ENCODE data around the gene DRAXIN.

Gene DRAXIN

DNA sequence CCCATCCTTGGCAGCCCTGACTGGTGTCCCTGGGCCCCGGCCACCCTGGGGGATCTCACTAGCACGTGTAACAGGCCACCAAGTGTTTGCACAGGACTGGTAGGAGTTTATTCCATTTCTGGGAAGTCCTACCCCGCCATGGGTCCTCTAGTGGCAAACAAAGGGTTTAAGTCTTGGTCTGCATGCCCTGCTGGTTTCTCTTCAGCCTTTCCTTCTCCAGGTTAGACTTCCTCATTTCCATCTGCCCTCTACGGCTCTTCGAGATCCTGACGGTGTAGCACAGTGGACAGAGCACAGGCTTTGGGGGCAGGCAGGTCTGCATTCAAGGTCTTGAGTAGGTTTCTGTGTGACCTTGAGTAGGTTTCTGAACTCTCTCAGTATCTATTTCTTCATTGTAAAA lies 47.3 kb downstream of the DRAXIN start:
- no peak for DNase-seq (ENCODE audit: low spot score)

DNA sequence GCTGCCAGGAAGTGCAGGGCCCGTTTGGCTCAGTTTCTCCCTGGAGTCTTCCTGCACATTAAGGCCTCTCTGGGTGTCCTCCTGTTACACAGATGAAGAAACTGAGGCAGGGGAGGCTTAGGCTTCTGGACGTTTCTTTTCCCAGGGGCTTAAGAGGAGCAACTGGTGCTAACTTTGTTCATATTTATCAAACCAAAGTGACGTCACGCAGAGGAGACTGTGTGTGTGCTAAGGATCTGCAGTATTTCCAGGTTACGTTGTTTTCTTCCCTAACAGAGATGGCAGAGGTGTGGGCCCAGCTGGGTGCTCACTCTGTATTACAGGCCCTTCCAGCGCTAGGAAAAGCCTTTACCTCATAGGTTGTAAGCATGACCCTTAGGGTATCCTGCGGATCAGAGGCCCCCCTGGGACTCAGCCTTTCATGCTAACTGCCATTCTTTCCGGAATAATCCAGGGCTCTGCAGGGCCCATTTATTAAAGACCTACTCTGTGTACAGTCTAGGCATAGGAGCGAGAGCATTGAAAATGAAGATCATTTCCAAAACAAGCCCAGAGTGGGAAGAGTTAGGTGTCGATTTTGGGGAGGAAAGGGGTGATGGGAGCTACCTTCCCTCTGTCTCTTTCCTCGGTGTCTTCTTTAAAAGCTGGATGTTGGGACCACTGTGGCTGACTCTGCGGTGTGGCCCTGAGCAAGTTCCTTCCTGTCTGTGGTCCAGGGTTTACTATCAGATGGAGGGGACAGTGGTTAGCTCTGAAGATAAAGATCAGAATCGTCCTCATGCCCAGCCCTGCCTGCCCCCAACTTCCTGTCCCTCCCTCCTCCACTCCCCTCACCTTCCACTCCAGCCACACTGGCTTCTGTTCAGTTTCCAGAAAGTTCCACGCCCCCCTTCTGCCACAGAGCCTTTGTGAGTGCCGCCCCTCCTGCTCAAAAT lies 49.0 kb downstream of the DRAXIN start:
- DNase-seq (ENCODE audit: low spot score), result no peak

DNA sequence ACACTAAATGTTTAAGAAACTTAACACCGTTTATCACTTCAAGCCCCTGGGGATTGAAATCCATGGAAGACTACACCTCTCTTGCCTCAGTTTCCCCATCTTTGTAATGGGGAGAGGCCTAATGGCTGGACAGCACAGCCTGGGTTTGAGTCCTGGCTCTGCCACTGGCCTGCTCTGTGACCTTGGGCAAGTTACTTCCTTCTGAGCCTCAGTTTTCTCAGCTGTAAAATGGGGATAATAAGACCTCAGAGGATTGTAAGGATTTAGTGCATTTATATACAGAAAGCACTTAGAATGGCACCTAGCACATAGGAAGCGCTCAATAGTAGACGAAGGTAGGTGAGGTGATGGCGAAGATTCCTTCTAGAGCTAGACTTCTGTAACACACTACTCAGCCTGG lies 50.0 kb downstream of the DRAXIN start:
- DNase-seq (ENCODE audit: low spot score), result no peak

DNA sequence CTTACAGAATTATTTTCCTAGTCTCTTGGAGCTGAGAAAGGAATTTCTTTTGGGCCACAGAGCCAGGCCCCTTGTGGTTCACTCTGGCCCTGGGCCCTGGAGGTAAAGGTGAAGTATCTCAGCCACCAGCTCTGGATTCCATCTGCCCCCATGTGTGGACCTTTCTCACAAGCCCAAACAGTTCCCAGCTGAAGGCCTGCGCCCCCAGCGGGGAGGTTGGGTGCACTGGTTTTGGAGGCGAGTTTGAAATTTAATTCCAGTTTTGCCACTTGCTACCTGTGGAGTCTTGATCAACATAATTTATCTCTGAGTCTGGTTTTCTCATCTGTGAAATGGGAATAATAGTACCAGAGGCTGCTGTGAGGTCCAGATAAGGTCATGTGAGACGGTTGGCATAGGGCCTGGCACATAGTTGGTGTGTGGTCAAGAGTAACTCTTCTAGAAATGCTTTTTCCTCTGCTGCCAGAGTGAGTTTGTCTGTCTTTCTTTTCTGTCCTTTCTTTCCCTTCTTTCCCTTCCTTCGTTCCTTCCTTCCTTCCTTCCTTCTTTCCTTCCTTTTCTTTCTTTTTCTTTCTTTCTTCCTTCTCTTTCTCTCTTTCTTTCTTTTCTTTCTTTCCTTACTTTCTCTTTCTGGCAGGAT lies 50.5 kb downstream of the DRAXIN start:
- DNase-seq (ENCODE audit: low spot score), result no peak

DNA sequence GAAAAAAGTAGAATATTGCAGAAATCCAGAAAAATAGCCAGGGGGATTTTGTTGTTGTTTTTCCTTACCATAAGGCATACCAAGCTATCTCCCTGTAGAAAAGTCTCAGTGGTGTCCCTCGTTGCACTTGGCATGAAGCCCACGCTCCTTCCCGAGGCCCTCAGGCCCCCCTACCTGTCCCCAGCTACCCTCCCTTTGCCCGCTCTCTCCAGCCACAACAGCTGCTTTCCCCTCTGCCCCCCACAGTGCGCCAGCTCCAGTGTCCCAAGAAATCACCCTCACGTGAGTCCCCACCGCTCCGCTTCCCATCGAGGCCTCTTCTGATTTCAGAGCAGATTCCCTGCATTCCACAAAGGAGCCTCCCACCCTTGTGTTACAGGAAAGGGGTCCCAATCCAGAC lies 52.8 kb downstream of the DRAXIN start:
- DNase-seq (ENCODE audit: low spot score), result no peak

DNA sequence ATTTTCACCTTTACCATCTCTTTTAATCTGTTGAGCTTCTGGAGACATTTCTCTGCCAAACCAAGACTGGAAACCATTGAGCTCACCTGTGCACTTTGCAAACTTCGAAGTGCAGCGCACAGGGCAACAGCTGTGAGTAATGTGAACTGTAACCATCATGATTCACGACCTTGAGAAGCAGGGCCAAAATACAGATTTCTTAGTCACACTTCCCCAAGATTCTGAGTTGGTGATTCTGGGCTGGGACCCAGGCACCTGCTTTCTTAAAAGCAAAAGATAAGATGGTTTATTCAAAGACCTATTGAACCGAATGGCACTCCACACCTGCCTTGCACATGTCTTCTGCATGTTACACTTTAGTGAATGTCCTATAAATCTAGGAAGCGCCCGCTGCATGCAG lies 54.6 kb downstream of the DRAXIN start:
- no peak for DNase-seq (ENCODE audit: low spot score)

DNA sequence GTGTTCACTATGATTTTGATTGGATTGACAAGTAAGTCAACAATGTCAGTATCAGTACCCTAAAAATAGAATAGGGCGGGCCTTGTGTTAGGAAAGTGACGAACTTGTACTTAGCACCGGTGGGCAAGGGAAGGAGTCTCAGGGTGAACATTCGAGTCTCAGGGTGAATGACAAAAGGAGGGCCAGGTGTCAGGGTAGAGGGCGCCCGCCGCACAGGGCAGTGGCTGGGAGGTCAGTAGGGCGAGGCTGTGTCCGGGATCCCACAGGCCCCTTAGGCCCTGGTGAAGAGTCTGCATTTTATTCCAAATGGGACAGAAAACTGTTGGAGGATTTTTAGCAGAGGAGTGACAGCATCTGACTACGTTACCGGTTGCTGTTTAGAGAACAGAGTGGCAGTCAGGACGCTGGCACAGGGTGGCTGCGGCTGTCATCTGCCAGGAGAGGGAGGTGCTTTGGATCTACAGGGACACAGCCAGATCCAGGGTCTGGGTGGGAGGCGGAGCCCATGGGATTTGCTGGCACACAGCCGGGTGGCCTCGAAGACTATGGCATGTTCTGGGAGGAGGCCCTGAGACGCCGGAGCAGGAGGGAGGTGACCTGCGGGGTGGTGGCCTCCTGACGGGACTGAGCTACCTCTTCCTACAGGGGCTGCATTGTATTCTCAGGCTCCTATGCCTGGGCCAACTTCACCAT lies 55.4 kb downstream of the DRAXIN start:
- DNase-seq (ENCODE audit: low spot score), result no peak

DNA sequence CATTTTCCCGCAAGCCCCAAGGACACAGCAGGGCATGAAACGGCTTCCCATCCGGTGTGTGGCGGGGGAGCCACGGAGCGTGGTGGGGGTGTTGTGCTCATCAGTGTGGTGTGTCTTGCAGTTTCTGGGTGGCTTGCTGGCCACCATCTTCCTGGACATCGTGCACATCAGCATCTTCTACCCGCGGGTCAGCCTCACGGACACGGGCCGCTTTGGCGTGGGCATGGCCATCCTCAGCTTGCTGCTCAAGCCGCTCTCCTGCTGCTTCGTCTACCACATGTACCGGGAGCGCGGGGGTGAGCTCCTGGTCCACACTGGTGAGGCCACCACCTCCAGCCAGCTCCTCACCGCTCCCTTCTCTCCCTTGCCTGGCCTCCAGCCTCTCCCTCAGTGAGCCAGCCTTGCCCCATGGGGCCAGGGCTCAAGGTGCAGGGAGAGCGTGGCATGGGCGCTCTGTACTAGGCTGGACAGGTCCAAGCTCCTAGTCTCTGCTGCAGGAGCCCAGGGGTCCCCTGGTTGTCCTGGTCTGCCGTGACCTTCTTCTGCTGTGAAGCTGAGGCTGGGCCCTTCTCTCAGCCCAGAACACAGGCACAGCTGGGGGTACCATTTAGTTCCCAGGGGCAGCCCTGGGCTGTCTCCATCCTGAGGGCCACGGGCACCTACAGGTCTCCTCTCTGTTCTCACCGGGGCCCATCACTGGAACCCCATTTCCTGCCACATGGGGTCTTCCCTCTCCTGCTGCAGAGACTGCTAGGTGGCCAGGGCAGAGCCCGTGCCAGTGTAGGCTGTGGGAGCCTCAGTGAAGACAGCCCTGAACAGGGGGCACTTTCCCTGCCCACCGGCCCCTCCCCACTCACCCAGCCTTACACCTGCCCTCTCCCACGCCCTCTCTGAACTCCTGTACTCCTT lies 57.0 kb downstream of the DRAXIN start:
- DNase-seq (ENCODE audit: low spot score), result no peak

DNA sequence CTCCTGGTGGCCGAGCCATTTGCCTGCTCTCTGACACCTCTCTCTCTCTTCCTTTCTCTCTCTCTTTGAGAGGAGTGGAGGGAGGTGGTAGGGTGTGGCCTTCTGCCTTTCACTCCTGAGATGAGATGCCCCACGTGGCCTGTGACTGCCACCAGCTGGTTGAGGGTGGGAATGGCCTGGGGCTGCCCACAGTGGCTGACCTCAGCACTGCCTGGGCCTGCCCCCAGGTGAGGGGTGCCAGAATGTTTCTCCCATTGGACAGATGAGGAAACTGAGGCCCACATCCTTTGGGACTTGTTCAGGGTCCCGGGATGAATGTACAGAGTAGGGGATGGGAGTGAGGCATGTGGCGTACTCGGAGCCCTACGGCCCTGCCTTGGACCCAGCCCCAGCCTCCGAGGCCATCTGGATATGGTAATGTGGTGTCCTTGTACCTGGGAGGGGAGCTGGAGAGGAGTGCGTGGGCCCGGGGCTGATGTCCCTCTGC lies 57.7 kb downstream of the DRAXIN start:
- DNase-seq (ENCODE audit: low spot score), result peak; percentile 73

DNA sequence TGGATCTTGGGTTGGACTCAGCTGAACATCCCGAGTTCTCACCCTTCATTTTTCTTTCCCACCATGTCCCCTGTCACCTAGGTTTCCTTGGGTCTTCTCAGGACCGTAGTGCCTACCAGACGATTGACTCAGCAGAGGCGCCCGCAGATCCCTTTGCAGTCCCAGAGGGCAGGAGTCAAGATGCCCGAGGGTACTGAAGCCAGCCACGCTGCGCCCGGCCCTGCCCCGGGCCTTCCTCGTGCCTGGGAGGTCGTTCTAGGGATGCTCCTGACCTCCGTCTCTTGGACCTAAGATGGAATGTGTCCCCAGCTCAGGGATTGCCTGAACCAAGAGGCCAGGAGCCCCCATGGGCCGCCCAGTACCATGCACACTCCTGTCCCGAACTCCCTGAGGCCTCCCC lies 58.5 kb downstream of the DRAXIN start:
- peak; percentile 8 for DNase-seq (ENCODE audit: low spot score)

DNA sequence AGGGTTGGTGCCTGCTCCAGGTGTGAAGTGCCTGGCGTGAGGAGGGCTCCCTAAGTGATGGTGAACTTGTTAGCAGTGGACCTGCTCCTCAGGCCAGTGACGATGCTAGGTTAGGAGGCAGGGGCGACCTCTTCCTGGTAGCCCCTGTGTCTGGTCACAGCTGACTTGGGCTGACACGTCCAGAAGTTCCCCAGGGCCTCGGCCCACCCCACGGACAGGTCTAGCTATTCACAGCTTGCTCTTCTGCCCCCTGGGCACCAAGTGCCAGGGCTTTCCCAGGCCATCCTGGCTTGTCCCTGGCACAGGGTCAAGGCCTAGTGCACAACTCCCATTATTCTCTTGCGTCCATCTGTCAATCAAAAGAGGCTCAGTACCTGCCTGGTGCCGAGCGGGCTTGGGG lies 59.6 kb downstream of the DRAXIN start:
- peak; percentile 8 for DNase-seq (ENCODE audit: low spot score)

DNA sequence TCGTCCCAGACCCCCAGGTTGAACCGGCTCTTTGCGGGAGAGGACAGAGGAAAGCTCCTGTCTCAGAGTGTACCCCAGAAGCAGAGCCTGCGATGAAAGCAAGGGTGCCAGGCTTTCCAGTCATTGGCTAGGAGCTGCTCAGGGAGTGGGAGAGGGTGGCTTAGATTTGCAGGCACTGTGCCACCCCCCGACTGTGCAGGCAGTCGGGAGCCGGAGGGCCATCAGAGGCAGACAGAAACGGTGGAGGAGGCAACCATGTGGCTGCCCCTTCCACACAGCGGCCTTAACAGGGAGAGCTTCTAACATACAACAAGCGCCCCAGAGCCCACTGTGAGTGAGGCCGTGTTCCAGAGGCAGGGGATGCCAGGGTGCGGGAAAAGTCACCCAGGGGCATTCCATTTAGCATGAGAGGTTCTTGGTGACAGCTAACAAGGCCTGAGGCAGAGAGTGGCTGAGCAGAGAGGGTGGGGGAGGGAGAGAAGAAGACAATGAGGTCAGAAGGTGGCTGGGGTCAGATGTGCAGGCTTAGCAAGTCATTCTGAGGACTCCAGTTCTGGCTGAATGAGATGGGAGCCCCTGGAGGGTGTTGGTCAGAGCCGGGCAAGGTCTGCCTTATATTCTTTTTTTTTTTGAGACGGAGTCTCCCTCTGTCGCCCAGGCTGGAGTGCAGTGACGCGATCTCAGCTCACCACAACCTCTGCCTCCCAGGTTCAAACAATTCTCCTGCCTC lies 61.0 kb downstream of the DRAXIN start:
- DNase-seq (ENCODE audit: low spot score), result no peak

DNA sequence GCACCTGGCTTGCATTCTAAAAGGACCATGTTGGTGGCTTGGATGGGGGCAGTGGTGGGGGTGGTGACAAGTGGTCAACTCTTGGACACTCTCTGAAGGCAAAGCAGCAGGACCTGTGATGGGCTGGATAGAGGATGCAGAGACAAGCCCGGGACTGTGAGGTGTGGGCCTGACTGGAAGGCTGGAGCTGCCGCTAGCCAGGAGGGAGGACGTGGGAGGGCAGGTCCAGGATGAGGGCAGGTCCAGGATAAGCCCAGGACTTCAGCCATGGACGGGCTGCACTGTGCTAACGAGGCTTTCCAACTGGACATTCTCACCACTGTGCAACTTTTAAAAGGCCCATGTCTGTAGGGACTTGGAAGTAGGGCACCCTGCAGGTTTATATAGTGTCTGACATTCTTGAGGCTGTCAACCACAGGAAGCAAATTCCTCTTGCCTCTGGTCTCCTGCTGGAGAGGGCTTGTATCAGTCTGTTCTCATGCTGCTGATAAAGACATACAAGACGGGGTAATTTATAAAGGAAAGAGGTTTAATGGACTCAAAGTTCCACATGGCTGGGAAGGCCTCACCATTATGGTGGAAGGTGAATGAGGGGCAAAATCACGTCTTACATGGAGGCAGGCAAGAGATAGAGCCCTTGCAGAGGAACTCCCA lies 62.2 kb downstream of the DRAXIN start:
- DNase-seq (ENCODE audit: low spot score), result no peak

DNA sequence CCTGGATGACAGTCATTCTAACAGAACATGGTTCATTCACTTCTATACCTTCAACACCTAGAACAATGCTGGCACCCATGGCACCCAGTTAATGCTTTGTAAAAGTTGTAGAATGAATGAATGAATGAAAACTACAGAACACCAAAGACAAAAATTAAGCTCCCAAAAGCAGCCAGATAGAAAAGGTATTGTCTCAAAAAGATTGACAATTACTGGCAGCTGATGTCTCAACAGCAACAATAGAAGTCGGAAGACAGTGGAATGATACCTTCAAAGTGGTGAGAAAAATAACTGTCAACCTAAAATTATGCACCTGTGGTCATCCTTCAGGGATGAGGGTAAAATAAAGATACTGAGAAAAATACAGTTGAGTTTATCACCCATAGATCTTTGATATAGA lies 65.5 kb downstream of the DRAXIN start:
- DNase-seq (ENCODE audit: low spot score), result no peak

DNA sequence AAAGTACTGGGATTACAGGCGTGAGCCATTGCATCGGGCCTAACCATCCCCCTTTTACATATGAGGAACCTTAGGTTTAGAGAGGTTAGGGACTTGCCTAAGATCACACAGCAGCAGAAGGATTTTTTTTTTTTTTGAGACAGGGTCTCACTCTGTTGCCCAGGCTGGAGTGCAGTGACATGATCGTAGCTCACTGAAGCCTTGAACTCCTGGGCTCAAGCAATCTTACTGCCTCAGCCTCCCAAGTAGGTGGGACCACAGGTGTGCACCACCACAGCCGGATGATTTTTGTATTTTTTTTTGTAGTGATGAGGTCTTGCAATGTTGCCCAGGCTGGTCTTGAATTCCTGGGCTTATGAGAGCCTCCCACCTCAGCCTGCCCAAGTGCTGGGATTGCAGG lies 68.3 kb downstream of the DRAXIN start:
- DNase-seq (ENCODE audit: low spot score), result no peak

DNA sequence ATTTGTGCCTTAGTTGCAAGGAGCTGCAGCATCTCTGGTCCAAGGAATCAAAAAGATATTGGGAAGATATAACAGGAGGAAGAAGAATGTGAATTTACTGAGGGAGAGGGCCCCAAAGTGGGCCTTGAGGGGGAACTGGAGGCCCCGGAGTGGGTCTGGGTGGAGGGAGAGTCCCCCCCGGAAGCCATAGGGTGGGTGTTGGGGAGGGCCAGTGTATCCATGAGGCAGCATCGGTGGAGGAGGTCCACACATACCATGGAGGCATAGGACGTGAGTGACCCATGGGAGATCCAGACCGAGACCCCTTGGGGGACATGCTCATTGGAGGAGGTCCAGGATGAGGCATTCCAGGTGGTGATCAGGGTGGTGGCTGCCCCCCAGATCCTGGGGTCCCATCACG lies 69.8 kb downstream of the DRAXIN start:
- no peak for DNase-seq (ENCODE audit: low spot score)

DNA sequence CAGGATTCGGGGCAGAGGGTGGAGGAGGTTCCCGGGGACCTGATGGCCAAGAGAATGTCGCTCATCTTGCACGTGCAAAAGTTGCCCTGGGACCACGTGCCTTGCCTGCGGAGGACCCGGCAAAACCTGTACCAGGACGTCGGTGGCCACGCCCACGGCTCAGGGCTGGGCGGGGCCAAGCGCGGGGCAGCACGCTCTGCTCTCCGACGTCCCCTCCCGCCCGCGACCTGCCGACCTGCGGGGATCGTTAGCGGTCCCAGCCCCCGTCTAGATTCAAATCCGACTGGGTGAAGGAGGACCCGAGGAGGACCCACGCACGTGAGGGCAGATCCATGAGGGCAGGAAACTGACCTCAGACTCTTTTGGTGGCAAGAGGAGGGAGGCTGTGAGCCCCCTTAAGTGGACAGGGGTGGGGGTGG lies 70.5 kb downstream of the DRAXIN start, which contains the start of gene C1orf167:
Gene C1orf167, plus strand, starts transcription at position 206 of the 419 bp plus-strand sequence. CDS start 2,208 bp downstream, outside the sequence.
- DNase-seq (ENCODE audit: low spot score), result no peak

DNA sequence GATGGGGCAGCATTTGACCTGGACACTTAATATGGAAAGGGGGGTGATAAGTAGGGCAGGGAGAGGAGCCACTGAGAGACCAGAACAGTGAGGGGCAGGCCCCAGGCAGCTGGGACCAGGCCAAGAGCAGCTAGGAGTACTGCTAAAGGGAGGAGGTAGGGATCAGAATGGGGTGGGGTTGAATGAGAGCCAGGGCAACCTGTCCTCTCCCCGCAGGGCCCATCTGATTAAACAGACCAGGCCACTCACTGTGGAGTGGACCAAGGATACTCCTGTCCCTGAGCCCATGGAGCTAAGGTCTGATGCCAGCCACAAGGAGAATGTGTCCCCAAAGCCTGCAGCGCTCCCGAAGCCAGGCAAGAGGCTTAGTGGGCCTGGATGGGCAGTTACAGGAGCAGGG lies 72.6 kb downstream of the DRAXIN start:
- no peak for DNase-seq (ENCODE audit: low spot score)

DNA sequence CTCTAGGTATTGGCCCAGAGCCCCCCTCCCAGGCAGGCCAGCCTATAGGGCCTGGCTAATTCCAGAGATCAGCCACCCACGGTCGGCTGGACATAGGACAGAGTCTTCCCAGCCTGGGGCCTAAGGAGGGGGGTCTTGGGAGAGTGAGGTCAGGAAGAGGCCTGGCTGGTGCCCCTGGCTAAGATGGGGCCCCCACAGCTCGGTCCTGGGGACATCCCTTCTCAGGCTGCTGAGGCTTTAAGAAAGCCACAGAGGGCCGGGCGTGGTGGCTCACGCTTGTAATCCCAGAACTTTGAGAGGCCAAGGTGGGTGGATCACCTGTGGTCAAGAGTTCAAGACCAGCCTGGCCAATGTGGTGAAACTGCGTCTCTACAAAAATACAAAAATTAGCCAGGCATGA lies 73.0 kb downstream of the DRAXIN start:
- DNase-seq (ENCODE audit: low spot score), result no peak

DNA sequence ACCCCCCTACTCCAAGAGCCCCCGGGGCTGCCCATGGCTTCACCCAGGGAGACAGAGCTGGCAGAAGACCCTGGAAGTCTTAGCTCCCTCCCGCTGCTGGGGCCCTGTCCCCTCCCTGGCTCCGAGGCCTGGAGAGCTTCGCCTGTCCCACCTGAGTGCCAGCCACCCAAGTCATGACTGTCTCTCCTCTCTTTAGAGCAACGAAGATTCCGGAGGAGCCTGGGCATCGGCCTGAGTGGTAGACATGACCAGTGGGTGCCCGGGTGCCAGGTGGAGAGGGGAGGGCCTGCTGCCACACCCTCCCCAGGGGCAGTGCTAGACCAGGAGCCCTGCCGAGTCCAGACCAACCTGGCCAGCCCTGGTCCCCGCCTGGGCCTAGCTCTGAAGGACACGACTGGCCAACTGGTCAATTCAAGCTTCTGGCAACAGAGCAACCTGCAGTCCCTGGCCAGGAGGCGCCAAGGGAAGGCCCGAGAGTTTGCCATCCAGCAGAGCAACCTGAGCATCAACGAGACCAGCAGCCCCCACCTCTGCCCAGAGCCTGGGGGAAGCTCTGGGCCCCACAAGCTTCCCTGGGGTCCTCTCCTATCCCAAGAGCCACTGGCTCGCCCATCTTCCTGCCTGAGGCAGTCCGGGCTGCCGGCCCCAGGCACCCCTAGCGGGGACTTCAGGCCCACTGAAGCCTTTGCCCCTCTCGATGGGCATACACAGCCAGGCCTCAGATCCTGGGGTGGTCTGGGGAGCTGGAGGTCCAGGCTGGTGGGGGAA lies 74.3 kb downstream of the DRAXIN start:
- DNase-seq (ENCODE audit: low spot score), result no peak
